A549 (cell line): ENCODE measurements around the gene BIRC7. TPM values are rescaled to one million over a fixed set of nuclear protein-coding genes. Genes with fewer than 3 reads are reported as not detected.

Experiments
- ATAC-seq, 2 experiments: fragments of 200-7000 bp in 1 of 2; fragments of >200 bp in 1 of 2; cut with Nextera tagmentation in 1 of 2; cut with Tn5 transposase in 1 of 2; 3 replicates each; pipeline versions ENCODE4 v1.8.0 to v1.9.1; 2018 to 2020; ENCODE audit warnings: mild to moderate bottlenecking in 1 of 2, moderate library complexity in 1 of 2
- CTCF ChIA-PET: fragments of 300-600 bp; sonication (Branson Sonifier 250); formaldehyde crosslinking; extraction: SDS; loops from one replicate; lab custom pipeline; 2021; ENCODE audit warnings: antibody characterized with exemption, inconsistent platforms; lab: Yijun Ruan, JAX
- POLR2A ChIA-PET: fragments of 350-600 bp; formaldehyde crosslinking; extraction: SDS; loops from one replicate; lab custom pipeline; 2021; ENCODE audit warnings: antibody characterized with exemption, inconsistent platforms; lab: Yijun Ruan, JAX
- DNase-seq, 2 experiments: peaks; one replicate each; pipeline versions ENCODE4 v3.0.0 to v3.0.0-alpha.2; 2011 to 2016; ENCODE audit warnings: low read depth in 1 of 2, low spot score in 1 of 2
- FAIRE-seq: peaks from 2 replicates; lab custom pipeline; 2011; peaks lifted over from hg19 to GRCh38; lab: Jason Lieb, UNC
- H3K27ac ChIP-seq, 2 experiments: fragments of >200 bp; sonication (Bioruptor Twin); formaldehyde crosslinking; 3 replicates each; pipeline ENCODE4 v1.5.1; 2016 to 2017
- H3K4me1 ChIP-seq: fragments of >200 bp; sonication (Bioruptor Twin); formaldehyde crosslinking; 3 replicates; pipeline ENCODE4 v1.6.1; 2016
- H3K4me2 ChIP-seq: fragments of >200 bp; sonication (Bioruptor Twin); formaldehyde crosslinking; 3 replicates; pipeline ENCODE4 v1.6.1; 2016
- H3K4me3 ChIP-seq: fragments of >200 bp; sonication (Bioruptor Twin); formaldehyde crosslinking; 3 replicates; pipeline ENCODE4 v1.5.1; 2016
- H3K9me3 ChIP-seq: fragments of >200 bp; sonication (Bioruptor Twin); formaldehyde crosslinking; 3 replicates; pipeline ENCODE4 v1.6.1; 2016
- ATOH8 ChIP-seq: fragments of 250-450 bp; sonication (Bioruptor Pico); IDR thresholded peaks from 2 replicates; pipeline ENCODE4 v1.5.0; 2020; ENCODE audit warnings: low read depth, mild to moderate bottlenecking, moderate library complexity
- BCL3 ChIP-seq: fragments of >200 bp; sonication (Bioruptor Twin); formaldehyde crosslinking; IDR thresholded peaks from 3 replicates; pipeline ENCODE4 v1.6.1; 2016
- CBX2 ChIP-seq: fragments of 200-600 bp; sonication (generic); IDR thresholded peaks from 2 replicates; pipeline ENCODE4 v1.6.1; 2016; ENCODE audit warnings: low read depth, mild to moderate bottlenecking, borderline replicate concordance
- CHD4 ChIP-seq: fragments of 200-600 bp; sonication (generic); IDR thresholded peaks from 2 replicates; pipeline ENCODE4 v1.6.1; 2016; ENCODE audit warnings: antibody characterized with exemption, mild to moderate bottlenecking, borderline replicate concordance
- CTCF ChIP-seq: fragments of >200 bp; sonication (Bioruptor Twin); formaldehyde crosslinking; IDR thresholded peaks from 3 replicates; pipeline ENCODE4 v1.5.1; 2016
- E2F6 ChIP-seq: IDR thresholded peaks from 2 replicates; pipeline ENCODE4 v1.6.1; 2012; ENCODE audit warnings: low read depth, borderline replicate concordance
- ESRRA ChIP-seq: fragments of 150-350 bp; IDR thresholded peaks from 2 replicates; pipeline ENCODE4 v1.6.1; 2014; ENCODE audit warnings: mild to moderate bottlenecking, low read length, borderline replicate concordance
- GATA3 ChIP-seq: IDR thresholded peaks from 2 replicates; pipeline ENCODE4 v1.6.1; 2012; ENCODE audit warnings: borderline replicate concordance
- HES2 ChIP-seq: fragments of >200 bp; sonication (Bioruptor Twin); formaldehyde crosslinking; IDR thresholded peaks from 2 replicates; pipeline ENCODE4 v1.6.1; 2016
- HOXB13 ChIP-seq: fragments of 250-450 bp; sonication (Bioruptor Pico); IDR thresholded peaks from 2 replicates; pipeline ENCODE4 v1.5.0; 2020; ENCODE audit warnings: low read depth, mild to moderate bottlenecking, moderate library complexity
- KDM5A ChIP-seq: fragments of 200-600 bp; sonication (generic); IDR thresholded peaks from 2 replicates; pipeline ENCODE4 v1.6.1; 2016; ENCODE audit warnings: antibody characterized with exemption, mild to moderate bottlenecking
- MAFK ChIP-seq: fragments of 450-650 bp; IDR thresholded peaks from 2 replicates; pipeline ENCODE4 v1.6.1; 2014; ENCODE audit not compliant: partially characterized antibody
- MAZ ChIP-seq: fragments of 150-350 bp; IDR thresholded peaks from 2 replicates; pipeline ENCODE4 v1.6.1; 2014; ENCODE audit warnings: antibody characterized with exemption, low read depth, low read length, borderline replicate concordance
- NFE2L2 ChIP-seq: fragments of 150-350 bp; conservative IDR thresholded peaks from 2 replicates; pipeline ENCODE4 v1.6.1; 2014; ENCODE audit warnings: low read length
- NPAS2 ChIP-seq: fragments of 250-450 bp; sonication (Bioruptor Pico); IDR thresholded peaks from 2 replicates; pipeline ENCODE4 v1.8.0; 2022; ENCODE audit warnings: mild to moderate bottlenecking, moderate library complexity, borderline replicate concordance
- NR3C1 ChIP-seq: fragments of >200 bp; sonication (Bioruptor Twin); formaldehyde crosslinking; IDR thresholded peaks from 3 replicates; pipeline ENCODE4 v1.6.1; 2017
- PBX3 ChIP-seq: IDR thresholded peaks from 2 replicates; pipeline ENCODE4 v1.6.1; 2012
- PHF8 ChIP-seq: fragments of 200-600 bp; sonication (generic); IDR thresholded peaks from 2 replicates; pipeline ENCODE4 v1.6.1; 2016; ENCODE audit warnings: low read depth, mild to moderate bottlenecking, antibody characterized with exemption, moderate library complexity, borderline replicate concordance
- POLR2A ChIP-seq: IDR thresholded peaks from 2 replicates; pipeline ENCODE4 v1.6.1; 2012; ENCODE audit warnings: mild to moderate bottlenecking, low read length
- POLR2AphosphoS2 ChIP-seq: conservative IDR thresholded peaks from 2 replicates; pipeline ENCODE4 v1.6.1; 2012; ENCODE audit warnings: low read length, improper control_type of control experiment, inconsistent platforms
- RARB ChIP-seq: fragments of 250-450 bp; sonication (Bioruptor Pico); IDR thresholded peaks from 2 replicates; pipeline ENCODE4 v1.8.0; 2021; ENCODE audit warnings: mild to moderate bottlenecking, moderate library complexity
- RCOR1 ChIP-seq: fragments of 150-350 bp; IDR thresholded peaks from 2 replicates; pipeline ENCODE4 v1.6.1; 2014; ENCODE audit warnings: antibody characterized with exemption, low read length, low read depth
- RFX5 ChIP-seq: fragments of 450-650 bp; IDR thresholded peaks from 2 replicates; pipeline ENCODE4 v1.7.1; 2014; ENCODE audit warnings: antibody characterized with exemption, mild to moderate bottlenecking, moderate library complexity
- RNF2 ChIP-seq: fragments of 200-600 bp; sonication (generic); IDR thresholded peaks from 2 replicates; pipeline ENCODE4 v1.6.1; 2016; ENCODE audit warnings: low read depth, mild to moderate bottlenecking, antibody characterized with exemption, moderate library complexity, borderline replicate concordance
- SREBF2 ChIP-seq: fragments of 450-650 bp; IDR thresholded peaks from 2 replicates; pipeline ENCODE4 v1.6.1; 2014; ENCODE audit warnings: mild to moderate bottlenecking, moderate library complexity
- TFCP2L1 ChIP-seq: fragments of 250-450 bp; sonication (Bioruptor Pico); IDR thresholded peaks from 2 replicates; pipeline ENCODE4 v1.5.0; 2021; ENCODE audit warnings: mild to moderate bottlenecking
- USF2 ChIP-seq: fragments of 450-650 bp; IDR thresholded peaks from 2 replicates; pipeline ENCODE4 v1.6.1; 2014; ENCODE audit warnings: antibody characterized with exemption
- ZSCAN20 ChIP-seq: fragments of 250-450 bp; sonication (Bioruptor Pico); IDR thresholded peaks from 2 replicates; pipeline ENCODE4 v1.8.0; 2022; ENCODE audit warnings: mild to moderate bottlenecking, moderate library complexity
- WGBS: methylation state at CpG from one replicate; pipeline ENCODE4 v1.1.6; 2017; ENCODE audit errors: missing lambda C conversion rate; 5-methylcytosine and 5-hydroxymethylcytosine counted together
- polyA plus RNA-seq, 4 experiments: library from polyadenylated mRNA; depleted of rRNA in 3 of 4; stranded (reverse); fragments of >200 nt; fragmentation: RNase III in 1 of 4; extraction: RNeasy Plus Mini Kit Qiagen cat#74134 plus additional on column Dnase treatment in 1 of 4; gene quantifications; 2 replicates in 3 of 4; 3 replicates in 1 of 4; pipeline ENCODE4 v1.2.3, GENCODE V29; 2011 to 2017

The BIRC7 gene
- polyA plus RNA-seq, 2 of the 4 experiments (the other 2 are of a cell fraction) = 0.63 to 4.9 TPM

GRCh38 chr20:63278661-63279060 lies 43.0 kb downstream of the BIRC7 start:
- CTCF ChIA-PET = interaction anchor here (1.0 to 30.4 kb wide), 4 partner anchors 9 to 53 kb away, joined by 3 to 401 read pairs (median 10); no protein-coding TSS in a partner anchor
- TF ChIP-seq KDM5A (no peak), USF2 (no peak), CTCF (no peak), GATA3 (no peak), ESRRA (no peak), RARB (CRISPR knock-in tag) (no peak), POLR2AphosphoS2 (no peak), ZSCAN20 (CRISPR knock-in tag) (no peak), POLR2A (no peak), MAFK (no peak), NPAS2 (no peak), NFE2L2 (no peak), CBX2 (no peak), SREBF2 (no peak), CHD4 (no peak)
- 94% methylated on average over 16 of the region's 17 CpGs for WGBS
- H3K4me3 ChIP-seq = no peak overlapping the region
- H3K27ac ChIP-seq = no peak overlapping the region
- H3K9me3 ChIP-seq = no peaks in the 10 kb centered on the region
- H3K4me2 ChIP-seq = no peak overlapping the region
- peaks cover 17% of the 10 kb centered on the region; the same call in 2 of the 3 replicates for H3K4me1 ChIP-seq
- DNase-seq (no peak), ATAC-seq (no peak), FAIRE-seq (no peak)
- POLR2A ChIA-PET = no interaction called here

- POLR2A ChIA-PET = interaction anchor here (1.2 kb wide), 1 partner anchor 55 kb away, joined by 7 read pairs; no protein-coding TSS in a partner anchor
- FAIRE-seq (no peak), ATAC-seq (no peak), DNase-seq (no peak)
- WGBS = 87% methylated on average over 15 of the region's 15 CpGs
- H3K4me2 ChIP-seq = no peak overlapping the region
- CTCF ChIA-PET = interaction anchor here (0.6 to 30.4 kb wide), 17 partner anchors 9 to 109 kb away, joined by 3 to 401 read pairs (median 5); partner anchors contain the start of genes BIRC7 and COL20A1
- no peak for TF ChIP-seq RNF2
- no peak for TF ChIP-seq GATA3
- no peak for TF ChIP-seq MAZ
- no peak for TF ChIP-seq ATOH8
- no peak for TF ChIP-seq TFCP2L1
- no peak for TF ChIP-seq CHD4
- TF ChIP-seq PBX3 = no peak
- no peak for TF ChIP-seq HOXB13 (CRISPR knock-in tag)
- no peak for TF ChIP-seq HES2
- no peak for TF ChIP-seq NPAS2
- no peak for TF ChIP-seq E2F6
- no peak for TF ChIP-seq NR3C1
- no peak for TF ChIP-seq PHF8
- TF ChIP-seq ESRRA = no peak
- no peak for TF ChIP-seq BCL3
- TF ChIP-seq RCOR1 = no peak
- TF ChIP-seq CBX2 = no peak
- TF ChIP-seq RFX5 = no peak
- H3K4me1 ChIP-seq = peaks cover 5% of the 10 kb centered on the region; the same call in 2 of the 3 replicates
- H3K4me3 ChIP-seq = no peak overlapping the region
- H3K9me3 ChIP-seq = no peaks in the 10 kb centered on the region
- H3K27ac ChIP-seq = no peak overlapping the region
Observed at GRCh38 chr20:63279931-63280330, 44.2 kb downstream of the BIRC7 start.
